SH-SY5Y (cell line): ENCODE results near the gene ENDOU.

ENCODE experiments used
- GATA2 ChIP-seq: IDR thresholded peaks from 2 replicates; pipeline ENCODE4 v1.6.1; 2011; ENCODE audit warnings: mild to moderate bottlenecking, low read depth, low read length
- GATA3 ChIP-seq: IDR thresholded peaks from 2 replicates; pipeline ENCODE4 v1.6.1; 2011; ENCODE audit warnings: low read depth, mild to moderate bottlenecking, low read length, moderate library complexity

- TF ChIP-seq GATA3 = no peak
- no peak for TF ChIP-seq GATA2
Measured at GRCh38 chr12:47772094-47772660, 46.9 kb upstream of the ENDOU start.
